HFF-Myc (cell line): ENCODE results near the gene PPP6R2.

Experiments
- DNase-seq: peaks from one replicate; pipeline ENCODE4 v3.0.0-alpha.2; 2011; ENCODE audit warnings: low read depth; ENCODE audit errors: extremely low read depth
- H3K4me3 ChIP-seq: replicated peaks from 2 replicates; pipeline ENCODE4 v1.5.1; 2011; ENCODE audit warnings: low read depth, mild to moderate bottlenecking, control low read depth, low read length
- TF ChIP-seq, protein P1 (sequence below): IDR thresholded peaks from 2 replicates; pipeline ENCODE4 v1.5.1; 2012; ENCODE audit warnings: mild to moderate bottlenecking, low read depth, low read length, control low read depth; ENCODE audit errors: missing control alignments

PPP6R2 gene

DNA sequence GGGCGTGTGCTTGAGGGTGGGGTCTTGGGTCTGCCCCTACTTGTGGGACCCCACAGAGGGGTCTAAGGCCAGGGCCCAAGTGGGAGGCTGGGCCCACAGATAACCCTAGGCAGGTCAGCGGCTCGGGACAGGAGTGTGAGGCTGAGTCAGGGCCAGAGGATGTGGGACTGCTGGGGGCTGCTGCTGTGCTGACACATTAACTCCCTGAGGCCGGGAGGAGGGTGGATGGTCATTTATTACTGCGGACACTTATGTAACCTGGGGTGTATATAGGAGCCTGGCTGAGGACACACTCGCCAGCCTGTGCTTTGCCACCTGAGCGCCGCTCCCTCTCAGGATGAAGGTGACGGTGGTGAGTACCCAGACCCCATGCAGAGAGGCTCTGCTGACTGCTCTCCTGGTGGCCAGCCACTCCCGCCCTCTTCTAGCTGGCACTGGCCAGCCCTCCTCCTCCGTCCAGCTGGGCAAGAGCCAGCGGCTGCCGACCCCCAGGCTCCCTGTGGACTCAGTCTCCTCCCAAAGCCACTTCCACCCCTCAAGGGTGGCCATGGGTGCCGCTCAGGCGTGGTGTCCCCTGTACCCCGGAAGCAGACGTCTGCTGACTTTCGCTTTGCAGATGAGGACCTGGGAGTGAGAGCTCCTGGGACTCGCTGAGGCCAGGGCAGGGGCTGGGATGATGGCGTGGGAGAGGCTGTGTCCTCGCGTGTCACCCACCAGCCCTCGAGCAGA is 143.6 kb downstream of the PPP6R2 start, which contains the start of gene MIOX:
TSS of gene MIOX (plus strand) at position 299 of the 729 bp plus-strand sequence. CDS start at position 338, 39 bp downstream.
- DNase-seq = no peak
- no peak within 1 kb of the TSS for H3K4me3 ChIP-seq
- TF ChIP-seq, protein P1, sequence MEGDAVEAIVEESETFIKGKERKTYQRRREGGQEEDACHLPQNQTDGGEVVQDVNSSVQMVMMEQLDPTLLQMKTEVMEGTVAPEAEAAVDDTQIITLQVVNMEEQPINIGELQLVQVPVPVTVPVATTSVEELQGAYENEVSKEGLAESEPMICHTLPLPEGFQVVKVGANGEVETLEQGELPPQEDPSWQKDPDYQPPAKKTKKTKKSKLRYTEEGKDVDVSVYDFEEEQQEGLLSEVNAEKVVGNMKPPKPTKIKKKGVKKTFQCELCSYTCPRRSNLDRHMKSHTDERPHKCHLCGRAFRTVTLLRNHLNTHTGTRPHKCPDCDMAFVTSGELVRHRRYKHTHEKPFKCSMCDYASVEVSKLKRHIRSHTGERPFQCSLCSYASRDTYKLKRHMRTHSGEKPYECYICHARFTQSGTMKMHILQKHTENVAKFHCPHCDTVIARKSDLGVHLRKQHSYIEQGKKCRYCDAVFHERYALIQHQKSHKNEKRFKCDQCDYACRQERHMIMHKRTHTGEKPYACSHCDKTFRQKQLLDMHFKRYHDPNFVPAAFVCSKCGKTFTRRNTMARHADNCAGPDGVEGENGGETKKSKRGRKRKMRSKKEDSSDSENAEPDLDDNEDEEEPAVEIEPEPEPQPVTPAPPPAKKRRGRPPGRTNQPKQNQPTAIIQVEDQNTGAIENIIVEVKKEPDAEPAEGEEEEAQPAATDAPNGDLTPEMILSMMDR = no peak

GRCh38 chr22:50487290-50488005 is 144.3 kb downstream of the PPP6R2 start:
- H3K4me3 ChIP-seq = no peak overlapping the region
- TF ChIP-seq, protein P1 = no peak
- DNase-seq = no peak

GRCh38 chr22:50488006-50488677 is 145.0 kb downstream of the PPP6R2 start:
- no peak overlapping the region for H3K4me3 ChIP-seq
- TF ChIP-seq, protein P1 = no peak
- DNase-seq = no peak

DNA sequence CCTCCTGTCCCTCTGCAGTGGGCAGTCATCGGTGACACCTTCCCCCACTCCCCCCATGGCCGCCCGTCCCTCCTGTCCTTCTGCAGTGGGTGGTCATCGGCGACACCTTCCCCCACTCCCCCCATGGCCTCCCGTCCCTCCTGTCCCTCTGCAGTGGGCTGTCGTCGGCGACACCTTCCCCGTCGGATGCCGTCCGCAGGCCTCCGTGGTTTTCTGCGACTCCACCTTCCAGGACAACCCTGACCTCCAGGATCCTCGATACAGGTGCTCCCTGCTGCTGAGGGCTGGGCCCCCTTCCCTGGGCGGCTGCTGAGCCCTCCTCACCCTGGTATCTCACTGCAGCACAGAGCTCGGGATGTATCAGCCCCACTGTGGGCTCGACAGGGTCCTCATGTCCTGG is 145.8 kb downstream of the PPP6R2 start:
- H3K4me3 ChIP-seq = no peak overlapping the region
- TF ChIP-seq, protein P1 = no peak
- DNase-seq = no peak

DNA sequence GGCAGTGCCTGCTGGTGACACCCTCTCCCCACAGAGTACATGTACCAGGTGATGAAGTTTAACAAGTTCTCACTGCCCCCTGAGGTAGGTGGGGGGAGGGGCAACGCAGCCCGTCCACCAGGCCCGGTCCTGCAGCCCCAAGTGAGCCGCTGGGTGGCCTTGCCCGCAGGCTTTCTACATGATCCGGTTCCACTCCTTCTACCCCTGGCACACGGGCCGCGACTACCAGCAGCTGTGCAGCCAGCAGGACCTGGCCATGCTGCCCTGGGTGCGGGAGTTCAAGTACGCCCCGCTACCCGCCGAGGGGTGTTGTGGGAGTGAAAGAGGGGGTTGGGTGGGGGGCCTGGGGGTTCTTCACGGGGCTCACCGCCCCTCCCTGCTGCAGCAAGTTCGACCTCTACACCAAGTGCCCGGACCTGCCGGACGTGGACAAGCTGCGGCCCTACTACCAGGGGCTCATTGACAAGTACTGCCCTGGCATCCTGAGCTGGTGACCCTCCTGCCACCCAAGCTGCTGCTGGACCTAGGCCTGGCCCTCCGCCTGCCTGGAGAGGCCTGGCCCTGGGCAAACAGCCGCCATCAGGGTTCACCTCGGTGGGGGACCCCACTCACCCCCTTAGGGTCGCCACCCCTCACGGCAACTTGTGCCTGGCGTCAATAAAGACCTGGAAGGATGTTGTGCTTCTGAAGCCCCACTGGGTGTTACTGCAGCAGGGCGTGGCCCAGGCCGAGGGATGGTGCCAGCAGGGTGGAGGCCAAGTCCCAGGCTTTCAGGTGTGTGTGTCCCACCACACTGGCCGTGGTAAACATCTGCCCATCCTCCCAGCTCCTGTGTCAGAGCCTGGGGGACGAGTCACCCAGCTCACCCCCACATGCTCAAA is 146.5 kb downstream of the PPP6R2 start:
- TF ChIP-seq, protein P1 = no peak
- H3K4me3 ChIP-seq = no peak overlapping the region
- no peak for DNase-seq

- no peak for DNase-seq
- TF ChIP-seq, protein P1 = no peak
- H3K4me3 ChIP-seq = no peak overlapping the region
These were observed 147.6 kb downstream of the PPP6R2 start for GRCh38 chr22:50490531-50491308.
